Stimulated activated CD4-positive, alpha-beta T cell treated with anti-CD3 and anti-CD28 coated beads, Interleukin-4, amount 100 ng/mL, for 1 hour (primary cell): ENCODE data around the gene NEXN.
"Not testable (repeated sequence)": the region's sequence is repeated elsewhere in the genome, so short reads cannot be mapped to it uniquely, and the experiment has no call there.

ENCODE experiments used
- DNase-seq: peaks from one replicate; pipeline ENCODE4 v3.0.0-alpha.2; 2020

The NEXN gene

GRCh38 chr1:77906019-77906545 is 17.7 kb downstream of the NEXN start:
- DNase-seq, result no peak

- DNase-seq, result no peak
These were observed 18.2 kb downstream of the NEXN start for GRCh38 chr1:77906624-77907023.

- no peak for DNase-seq
These were observed 21.7 kb downstream of the NEXN start for GRCh38 chr1:77910116-77910515.

GRCh38 chr1:77918918-77919317 is 30.5 kb downstream of the NEXN start:
- DNase-seq, result not testable (repeated sequence)

- no peak for DNase-seq
These were observed 37.1 kb downstream of the NEXN start for GRCh38 chr1:77925518-77925917.

GRCh38 chr1:77925956-77926355 is 37.5 kb downstream of the NEXN start:
- DNase-seq, result no peak

GRCh38 chr1:77926561-77927357 is 38.3 kb downstream of the NEXN start:
- DNase-seq, result no peak

- DNase-seq, result no peak
These were observed 39.0 kb downstream of the NEXN start for GRCh38 chr1:77927414-77927813.

GRCh38 chr1:77929806-77930205 is 41.4 kb downstream of the NEXN start:
- DNase-seq, result no peak

- no peak for DNase-seq
These were observed 50.2 kb downstream of the NEXN start for GRCh38 chr1:77938651-77939050.

- DNase-seq, result no peak
These were observed 52.6 kb downstream of the NEXN start for GRCh38 chr1:77940921-77941570.

GRCh38 chr1:77942400-77943140 is 54.1 kb downstream of the NEXN start:
- no peak for DNase-seq

- no peak for DNase-seq
These were observed 56.9 kb downstream of the NEXN start for GRCh38 chr1:77945345-77945744.

GRCh38 chr1:77948841-77949424 is 60.5 kb downstream of the NEXN start:
- DNase-seq, result no peak

- no peak for DNase-seq
These were observed 62.4 kb downstream of the NEXN start for GRCh38 chr1:77950873-77951272.

- no peak for DNase-seq
These were observed 62.9 kb downstream of the NEXN start for GRCh38 chr1:77951328-77951727.

- no peak for DNase-seq
These were observed 65.5 kb downstream of the NEXN start for GRCh38 chr1:77953907-77954306.

- DNase-seq, result no peak
These were observed 66.1 kb downstream of the NEXN start for GRCh38 chr1:77954521-77954920.

- no peak for DNase-seq
These were observed 67.3 kb downstream of the NEXN start for GRCh38 chr1:77955709-77956108.

- DNase-seq, result no peak
These were observed 68.0 kb downstream of the NEXN start for GRCh38 chr1:77956464-77956863.

- DNase-seq, result no peak
These were observed 70.0 kb downstream of the NEXN start for GRCh38 chr1:77958391-77958790.

- DNase-seq, result no peak
These were observed 70.4 kb downstream of the NEXN start for GRCh38 chr1:77958850-77959249.

- DNase-seq, result no peak
These were observed 73.0 kb downstream of the NEXN start for GRCh38 chr1:77961392-77961791.
